Measurements from ENCODE around the gene POU2F2. TPM values are rescaled to one million over a fixed set of nuclear protein-coding genes. Genes with fewer than 3 reads are reported as not detected.

The POU2F2 gene
- total and polyA plus RNA-seq, 10 of the 15 experiments (the other 5 are each of a cell fraction or from before 2014, with no cell fraction given) = 4.4 to 62.4 (median 37.9) TPM

GRCh38 chr19:42064432-42064831 lies 67.8 kb downstream of the POU2F2 start (continued):
- no peak for TF ChIP-seq ZBTB40 (IDR thresholded peaks at IDR 0.05; ENCODE audit: borderline replicate concordance)
- no peak for TF ChIP-seq SUZ12 (IDR thresholded peaks at IDR 0.05; ENCODE audit: unreplicated experiment)
- no peak for TF ChIP-seq PBX3 (IDR thresholded peaks at IDR 0.05; ENCODE audit: insufficient replicate concordance, low read depth, low read length)
- TF ChIP-seq IKZF1 (conservative IDR thresholded peaks at IDR 0.05) = no peak

GRCh38 chr19:42062381-42062780 lies 69.9 kb downstream of the POU2F2 start:
- H3K27ac ChIP-seq (ENCODE audit: control insufficient read depth, insufficient read depth) = no peak overlapping the region
- no peak for TF ChIP-seq PAX8 (IDR thresholded peaks at IDR 0.05)
- no peak for TF ChIP-seq CREB1 (IDR thresholded peaks at IDR 0.05; ENCODE audit: low read depth)
- TF ChIP-seq STAT1 (conservative IDR thresholded peaks at IDR 0.05) = no peak
- no peak for TF ChIP-seq POU2F2 (IDR thresholded peaks at IDR 0.05; ENCODE audit: borderline replicate concordance, low read depth, low read length)
- no peak for TF ChIP-seq MLLT1 (IDR thresholded peaks at IDR 0.05)
- no peak for TF ChIP-seq SMAD5 (IDR thresholded peaks at IDR 0.05; ENCODE audit: low read depth)
- TF ChIP-seq EGR1 (IDR thresholded peaks at IDR 0.05; ENCODE audit: borderline replicate concordance in 1 of 2, low read depth in 2 of 2, low read length in 2 of 2) = no peak
- no peak for TF ChIP-seq ETV6 (conservative IDR thresholded peaks at IDR 0.05 in 1 of 2, IDR thresholded peaks at IDR 0.05 in 1 of 2; ENCODE audit: borderline replicate concordance in 1 of 2, low read depth in 1 of 2)
- TF ChIP-seq PKNOX1 (IDR thresholded peaks at IDR 0.05) = no peak
- no peak for TF ChIP-seq BMI1 (IDR thresholded peaks at IDR 0.05; ENCODE audit: borderline replicate concordance)
- TF ChIP-seq WRNIP1 (IDR thresholded peaks at IDR 0.05; ENCODE audit: borderline replicate concordance, low read depth, low read length) = no peak
- TF ChIP-seq JUNB (IDR thresholded peaks at IDR 0.05) = no peak

More at GRCh38 chr19:42062381-42062780, 69.9 kb downstream of the POU2F2 start:
- H3K4me2 ChIP-seq (ENCODE audit: control insufficient read depth, insufficient read depth) = no peak overlapping the region
- BruUV-seq (replicated peaks) = no TSS peak
- ATAC-seq (no peak), FAIRE-seq (no peak), DNase-seq (ENCODE audit: low read depth, low spot score) (no peak)
- ChIA-PET RAD21 (ENCODE audit: unreplicated experiment) (no interaction called here), SMC1A (ENCODE audit: uncharacterized antibody, unreplicated experiment) (no interaction called here), POLR2A (no interaction called here), CTCF (interaction anchor here (0.7 kb wide), 1 partner anchor 633 kb away, joined by 3 read pairs; no protein-coding TSS in a partner anchor)
- intact Hi-C loops (cut with micrococcal nuclease; ENCODE audit: unreplicated experiment) (no loop called here), in situ Hi-C loops (cut with MboI) (no loop called here)
- no peaks in the 10 kb centered on the region for H4K20me1 ChIP-seq (ENCODE audit: control insufficient read depth, insufficient read depth)
- peaks cover 4 to 5% of the 10 kb centered on the region in 2 experiments for H3K27me3 ChIP-seq (replicated peaks in 1 of 2; ENCODE audit: control insufficient read depth in 2 of 2, insufficient read depth in 2 of 2, low read length in 1 of 2)
- H3K9ac ChIP-seq (ENCODE audit: control insufficient read depth, insufficient read depth, low read length) = no peak overlapping the region
- H3K9me3 ChIP-seq (replicated peaks; ENCODE audit: control insufficient read depth, insufficient read depth, low read length) = no peaks in the 10 kb centered on the region
- no peaks in the 10 kb centered on the region for H3K4me1 ChIP-seq (ENCODE audit: control insufficient read depth, insufficient read depth, low read length)
- no peak overlapping the region for H2AFZ ChIP-seq (ENCODE audit: control insufficient read depth, low read depth, low read length)
- no peaks in the 10 kb centered on the region; a peak in 1 of 4 replicates for H3K36me3 ChIP-seq (ENCODE audit: control insufficient read depth in 2 of 2, insufficient read depth in 2 of 2, low read length in 1 of 2)
- 70% methylated on average over 16 of the region's 16 CpGs for WGBS (ENCODE audit: insufficient coverage, insufficient replicate concordance, low lambda C conversion rate, missing lambda C conversion rate)
- H3K79me2 ChIP-seq (ENCODE audit: control insufficient read depth, insufficient read depth, low read length) = no peaks in the 10 kb centered on the region
- H3K4me3 ChIP-seq = no peak overlapping the region

All from GM12878 (cell line).